Measurements from ENCODE around the gene AP1S1. TPM values are rescaled to one million over a fixed set of nuclear protein-coding genes. Genes with fewer than 3 reads are reported as not detected.
"Not testable (repeated sequence)": the region's sequence is repeated elsewhere in the genome, so short reads cannot be mapped to it uniquely, and the experiment has no call there.

Gene AP1S1
- 71.3 and 79.0 TPM in 2 replicates for total RNA-seq (2021)
- Bru-seq, nascent RNA: percentile 58 among the genes with signal in this experiment
- percentile 68 among the genes with signal in this experiment for BruChase-seq, experiment 1, labeled RNA remaining after a 2-hour chase
- percentile 81 among the genes with signal in this experiment for BruChase-seq, experiment 2, labeled RNA remaining after a 6-hour chase
- long read RNA-seq, transcript AP1S1-201 (5 exons, 1,303 nt): major isoform, 22 of 24 reads
- long read RNA-seq, partial matches to known transcripts: 1 of 24 reads
- long read RNA-seq, other reads (novel, unspliced or antisense): 1 of 24 reads

- peak within 1 kb of the TSS; percentile 79 for H3K4me3 ChIP-seq (ENCODE audit: low read depth, low read length, poor library complexity, severe bottlenecking)
- CTCF ChIA-PET: no interaction called here
- POLR2A ChIA-PET (ENCODE audit: low non-redundant PET): interaction anchor here (0.7 kb wide), 1 partner anchor 1917 kb away, joined by 4 read pairs; no protein-coding TSS in a partner anchor
- H3K27ac ChIP-seq (ENCODE audit: low read depth, low read length, poor library complexity, severe bottlenecking): peak within 1 kb of the TSS; percentile 81
- TF ChIP-seq EZH2 (IDR thresholded peaks at IDR 0.05; ENCODE audit: borderline replicate concordance, low read depth, low read length, poor library complexity, severe bottlenecking): no peak
- TF ChIP-seq CTCF (conservative IDR thresholded peaks at IDR 0.05; ENCODE audit: low read depth, low read length): no peak
- no peaks in the 10 kb centered on the region for H3K9me3 ChIP-seq (ENCODE audit: low read depth, low read length, poor library complexity, severe bottlenecking)
- no peaks in the 10 kb centered on the region for H3K27me3 ChIP-seq (replicated peaks; ENCODE audit: insufficient read depth, low read depth, low read length, poor library complexity)
- intact Hi-C loops (cut with micrococcal nuclease; ENCODE audit: unreplicated experiment): no loop called here
- DNase-seq (ENCODE audit: low spot score): peak; percentile 96
- peaks cover 9% of the 10 kb centered on the region for H3K4me1 ChIP-seq (ENCODE audit: insufficient read depth, low read length, poor library complexity, severe bottlenecking)
- peaks cover 2% of the 10 kb centered on the region for H3K36me3 ChIP-seq (ENCODE audit: insufficient read depth, low read length, poor library complexity, severe bottlenecking)
- BruUV-seq (replicated peaks): no TSS peak
Observed at GRCh38 chr7:101153969-101154692, at the start of gene AP1S1. AP1S1 (plus strand) TSS chr7:101154476; CDS start chr7:101154515, 39 bp downstream.

DNA sequence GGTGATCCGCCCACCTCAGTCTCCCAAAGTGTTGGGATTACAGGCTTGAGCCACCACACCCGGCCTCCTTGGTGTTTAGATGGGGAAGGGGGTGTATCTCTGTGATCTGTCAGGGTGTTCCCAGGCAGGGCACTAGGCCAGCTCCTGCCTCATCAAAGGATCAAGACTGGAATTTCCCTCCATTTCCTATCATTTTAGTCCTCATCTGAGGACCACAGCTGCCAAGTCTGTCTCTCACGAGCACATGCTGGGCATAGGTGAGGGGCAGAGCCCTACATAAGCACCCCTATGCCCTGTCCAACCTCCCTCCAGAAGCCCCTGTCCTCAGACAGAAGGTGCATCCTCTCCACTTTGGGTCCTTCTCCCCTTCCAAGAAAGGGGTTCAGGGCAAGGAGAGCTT, 49.5 kb upstream of the AP1S1 start:
- no TSS peak for BruUV-seq (replicated peaks)

DNA sequence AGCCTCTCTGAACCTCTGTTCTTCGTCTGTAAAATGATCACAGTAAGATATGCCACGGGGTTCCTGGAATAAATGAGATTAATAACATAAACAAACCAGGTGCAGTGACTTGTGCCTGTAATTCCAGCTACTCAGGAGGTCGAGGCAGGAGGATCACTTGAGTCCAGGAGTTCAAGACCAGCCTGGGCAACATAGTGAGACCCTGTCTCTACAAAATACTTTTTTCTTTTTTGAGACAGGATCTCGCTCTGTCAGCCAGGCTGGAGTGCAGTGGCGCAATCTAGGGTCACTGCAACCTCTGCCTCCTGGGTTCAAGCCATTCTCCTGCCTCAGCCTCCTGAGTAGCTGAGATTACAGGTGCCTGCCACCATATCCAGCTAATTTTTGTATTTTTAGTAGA, 49.0 kb upstream of the AP1S1 start:
- intact Hi-C loops (cut with micrococcal nuclease; ENCODE audit: unreplicated experiment); H3K36me3 ChIP-seq (ENCODE audit: insufficient read depth, low read length, poor library complexity, severe bottlenecking); BruUV-seq (replicated peaks); H3K4me3 ChIP-seq (ENCODE audit: low read depth, low read length, poor library complexity, severe bottlenecking); H3K27ac ChIP-seq (ENCODE audit: low read depth, low read length, poor library complexity, severe bottlenecking); H3K9me3 ChIP-seq (ENCODE audit: low read depth, low read length, poor library complexity, severe bottlenecking); H3K27me3 ChIP-seq (replicated peaks; ENCODE audit: insufficient read depth, low read depth, low read length, poor library complexity); CTCF ChIA-PET; DNase-seq (ENCODE audit: low spot score): not testable (repeated sequence)
- POLR2A ChIA-PET (ENCODE audit: low non-redundant PET): interaction anchor here (0.6 kb wide), 2 partner anchors 241 to 300 kb away, joined by 3 to 4 read pairs; no protein-coding TSS in a partner anchor
- peaks cover 32% of the 10 kb centered on the region for H3K4me1 ChIP-seq (ENCODE audit: insufficient read depth, low read length, poor library complexity, severe bottlenecking)

More for the DNA sequence above, 49.5 kb upstream of the AP1S1 start:
- intact Hi-C loops (cut with micrococcal nuclease; ENCODE audit: unreplicated experiment): no loop called here
- DNase-seq (ENCODE audit: low spot score): no peak
- Histone ChIP-seq H3K36me3 (ENCODE audit: insufficient read depth, low read length, poor library complexity, severe bottlenecking) (no peaks in the 10 kb centered on the region), H3K4me1 (ENCODE audit: insufficient read depth, low read length, poor library complexity, severe bottlenecking) (peaks cover 36% of the 10 kb centered on the region), H3K27me3 (replicated peaks; ENCODE audit: insufficient read depth, low read depth, low read length, poor library complexity) (no peaks in the 10 kb centered on the region), H3K27ac (ENCODE audit: low read depth, low read length, poor library complexity, severe bottlenecking) (no peak overlapping the region), H3K9me3 (ENCODE audit: low read depth, low read length, poor library complexity, severe bottlenecking) (no peaks in the 10 kb centered on the region), H3K4me3 (ENCODE audit: low read depth, low read length, poor library complexity, severe bottlenecking) (no peak overlapping the region)
- POLR2A ChIA-PET (ENCODE audit: low non-redundant PET): interaction anchor here (0.6 kb wide), 2 partner anchors 241 to 300 kb away, joined by 3 to 4 read pairs; no protein-coding TSS in a partner anchor
- TF ChIP-seq CTCF (conservative IDR thresholded peaks at IDR 0.05; ENCODE audit: low read depth, low read length): no peak
- CTCF ChIA-PET: interaction anchor here (0.6 kb wide), 1 partner anchor 10 kb away, joined by 5 read pairs; no protein-coding TSS in a partner anchor
